Ammon's horn (tissue), 1 donor: ENCODE results near the gene DNAH9.

Experiments used
- DNase-seq: peaks from one replicate; pipeline ENCODE4 v3.0.0-alpha.2; 2016; ENCODE audit warnings: low spot score

Gene DNAH9

GRCh38 chr17:11651089-11651488 lies 52.8 kb downstream of the DNAH9 start:
- DNase-seq = no peak

- DNase-seq = no peak
Observed at GRCh38 chr17:11668618-11669017, 70.3 kb downstream of the DNAH9 start.

DNA sequence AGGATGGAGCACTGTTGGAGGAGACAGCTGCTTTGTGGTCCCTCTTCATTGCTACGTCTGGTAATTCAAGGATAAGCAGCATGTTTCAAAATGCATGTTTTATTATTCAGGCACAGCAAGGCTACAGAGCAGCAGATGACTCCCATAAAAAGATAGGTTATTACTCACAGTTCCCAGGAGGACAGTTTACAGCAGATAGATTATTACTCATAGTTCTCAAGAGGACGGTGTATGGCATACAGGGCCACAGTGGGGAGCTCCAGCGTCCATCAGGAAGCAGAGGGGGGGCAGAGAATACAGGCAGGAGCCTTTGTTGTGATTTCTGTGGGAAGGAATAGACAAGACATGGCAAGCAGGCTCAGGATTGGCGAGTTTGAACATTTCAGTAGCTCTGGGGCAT lies 72.9 kb downstream of the DNAH9 start:
- DNase-seq = peak; percentile 36

DNA sequence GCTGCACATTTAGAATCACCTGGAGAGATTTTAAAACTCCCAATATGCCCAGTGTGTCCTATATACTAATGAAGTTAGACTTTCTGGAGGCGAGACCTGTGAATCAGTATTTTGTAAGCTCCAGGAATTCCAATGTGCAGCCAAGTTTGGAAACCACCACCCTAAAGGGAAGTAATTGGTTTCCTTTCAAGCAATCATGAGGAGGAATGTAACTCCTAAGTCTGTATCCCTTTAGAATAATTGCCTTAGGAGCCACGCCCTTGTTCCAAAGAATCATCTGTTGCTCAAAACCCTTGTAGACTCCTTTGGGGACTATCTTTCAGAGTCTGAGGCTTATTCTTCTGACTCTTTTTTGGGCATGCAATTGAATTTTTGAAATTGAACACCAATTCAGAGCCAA lies 84.4 kb downstream of the DNAH9 start:
- DNase-seq = no peak

- DNase-seq = no peak
Observed at GRCh38 chr17:11690681-11691080, 92.4 kb downstream of the DNAH9 start.

DNA sequence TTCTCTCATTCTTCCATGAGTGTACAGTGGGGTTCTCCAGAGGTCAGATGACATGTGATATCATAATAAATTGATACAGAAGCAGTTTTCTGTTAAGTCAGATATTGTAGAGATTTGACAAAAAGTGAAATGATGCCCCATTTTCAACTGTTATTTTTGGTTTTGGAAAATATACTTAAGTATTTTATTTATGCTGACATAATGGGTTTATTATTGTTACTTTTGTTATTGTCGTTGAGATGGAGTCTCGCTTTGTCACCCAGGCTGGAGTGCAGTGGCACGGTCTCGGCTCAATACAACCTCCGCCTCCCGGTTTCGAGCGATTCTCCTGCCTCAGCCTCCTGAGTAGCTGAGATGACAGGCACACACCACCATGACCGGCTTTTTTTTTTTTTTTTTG lies 94.4 kb downstream of the DNAH9 start:
- no peak for DNase-seq

GRCh38 chr17:11693284-11693683 lies 95.0 kb downstream of the DNAH9 start:
- no peak for DNase-seq

DNA sequence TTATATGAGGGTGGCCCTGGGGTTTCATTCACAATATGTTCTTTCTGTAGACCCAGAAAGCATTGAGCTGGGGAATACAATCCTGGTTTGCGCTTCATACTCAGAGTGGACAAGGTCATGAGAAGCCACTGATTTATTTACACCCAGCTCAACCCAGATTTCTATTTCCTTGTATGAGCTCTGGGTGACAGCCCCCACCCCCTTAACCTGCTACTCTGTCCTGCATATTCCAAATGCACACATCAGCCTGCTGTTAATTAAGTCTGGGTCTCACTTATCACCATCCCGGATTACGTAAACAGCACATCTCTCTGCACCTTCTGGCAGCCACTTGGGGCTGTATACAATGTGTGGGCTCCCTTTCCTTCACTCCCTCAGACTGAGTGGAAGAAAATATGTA lies 102.4 kb downstream of the DNAH9 start:
- no peak for DNase-seq

DNA sequence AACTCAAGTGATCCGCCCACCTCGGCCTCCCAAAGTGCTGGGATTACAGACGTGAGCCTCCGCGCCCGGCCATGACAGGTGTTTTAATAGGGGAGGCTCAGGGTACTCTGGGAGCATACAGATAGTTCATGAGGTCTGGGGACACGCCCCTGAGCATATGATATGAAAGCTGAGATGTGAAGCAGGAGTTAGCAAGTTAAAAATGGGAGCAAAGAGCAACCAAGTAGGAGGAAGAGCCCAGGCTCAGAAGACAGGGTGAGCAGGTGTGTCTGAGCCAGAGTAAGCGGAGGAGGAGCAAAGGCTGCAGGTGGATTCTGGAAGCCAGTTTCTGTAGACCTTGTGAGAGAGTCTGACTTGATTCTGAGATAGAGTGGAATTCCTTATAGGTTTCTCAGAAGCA lies 103.6 kb downstream of the DNAH9 start:
- no peak for DNase-seq

GRCh38 chr17:11704041-11704440 lies 105.8 kb downstream of the DNAH9 start:
- DNase-seq = no peak

GRCh38 chr17:11705111-11705510 lies 106.8 kb downstream of the DNAH9 start:
- no peak for DNase-seq

DNA sequence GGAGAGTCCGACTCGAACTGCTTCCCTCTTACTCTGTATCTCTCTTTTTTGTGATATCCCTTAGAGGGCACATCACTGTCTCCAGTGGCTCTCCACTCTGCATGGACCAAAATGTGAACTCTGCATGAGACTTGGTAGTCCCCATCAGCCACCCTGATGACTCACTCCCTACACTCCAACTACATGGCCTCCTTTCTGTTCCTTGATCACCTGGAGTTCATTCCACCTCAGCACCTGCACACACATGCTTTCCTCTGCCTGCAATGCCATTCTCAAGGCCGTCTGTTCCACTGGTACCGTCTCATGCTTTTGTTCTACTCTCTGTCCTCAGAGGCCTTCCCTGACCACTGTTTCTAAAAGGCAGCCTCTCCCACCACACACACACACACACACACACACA lies 109.3 kb downstream of the DNAH9 start:
- DNase-seq = no peak

DNA sequence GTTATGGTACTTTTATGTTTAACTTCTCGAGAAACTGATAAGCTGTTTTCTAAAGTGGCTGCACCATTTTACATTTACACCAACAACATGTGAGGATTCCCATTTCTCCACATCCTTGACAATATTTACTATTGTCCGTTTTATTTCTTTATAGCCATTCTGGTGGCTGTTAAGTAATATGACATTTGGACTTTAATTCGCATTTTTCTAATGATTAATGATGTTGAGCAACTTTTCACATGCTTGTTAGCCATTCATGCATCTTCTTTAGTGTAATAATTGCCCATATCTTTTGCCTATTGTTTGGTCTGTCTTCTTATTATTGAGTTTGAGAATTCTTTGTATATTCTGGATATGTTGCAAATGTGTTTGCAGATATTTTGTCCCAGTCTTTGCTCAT lies 114.2 kb downstream of the DNAH9 start:
- no peak for DNase-seq

- DNase-seq = no peak
Observed at GRCh38 chr17:11719203-11719602, 120.9 kb downstream of the DNAH9 start.

DNA sequence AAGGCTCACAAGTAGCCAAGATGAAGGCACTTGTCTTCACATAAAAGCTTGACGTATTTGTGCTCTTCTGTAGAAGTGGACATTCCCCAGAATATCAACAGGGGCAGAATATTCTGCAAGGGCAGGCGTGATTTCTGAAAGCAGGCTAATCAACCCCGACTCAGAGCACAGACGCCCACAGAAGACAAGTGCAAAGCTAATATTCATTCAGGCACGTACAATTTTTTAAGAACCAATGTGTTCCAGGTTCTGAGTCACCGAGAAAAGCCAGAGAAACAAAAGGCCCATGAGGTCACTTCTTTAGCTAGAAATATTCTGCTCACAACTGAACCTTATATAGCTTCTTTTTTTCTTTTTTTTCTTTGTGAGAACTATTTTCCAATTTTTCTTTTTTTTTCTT lies 121.6 kb downstream of the DNAH9 start:
- DNase-seq = no peak

DNA sequence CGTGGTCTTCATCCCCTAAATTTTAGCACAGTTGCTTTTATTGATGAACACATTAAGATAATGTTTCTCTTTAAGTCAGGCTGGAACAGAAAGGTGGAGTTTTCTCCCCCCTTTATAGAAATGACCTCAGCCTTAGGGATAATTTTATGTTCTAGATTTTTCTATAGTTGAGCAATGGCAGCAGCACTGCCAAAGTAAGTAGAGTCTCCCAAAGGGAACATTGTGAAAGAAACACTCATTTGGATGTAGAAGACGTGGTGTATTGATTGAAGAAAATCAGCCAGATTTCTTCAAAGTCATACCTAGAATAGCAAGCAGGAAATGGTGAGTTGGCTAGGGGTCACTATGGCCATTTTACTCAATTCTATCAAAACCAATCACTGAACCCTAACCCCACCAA lies 122.5 kb downstream of the DNAH9 start:
- no peak for DNase-seq

DNA sequence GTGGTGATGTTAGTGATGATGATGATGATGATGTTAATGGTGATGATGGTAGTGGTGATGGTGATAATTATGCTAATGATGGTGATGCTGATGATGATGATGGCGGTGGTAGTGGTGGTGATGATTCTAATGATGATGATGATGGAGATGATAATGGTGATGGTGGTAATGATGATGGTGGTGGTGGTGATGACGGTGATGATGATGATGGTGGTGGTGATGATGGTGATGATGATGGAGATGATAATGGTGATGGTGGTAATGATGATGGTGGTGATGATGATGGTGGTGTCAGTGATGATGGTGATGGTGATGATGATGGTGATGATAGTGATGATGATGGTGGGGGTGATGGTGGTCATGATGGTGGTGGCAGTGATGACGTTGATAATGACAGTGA lies 132.5 kb downstream of the DNAH9 start:
- no peak for DNase-seq

- peak; percentile 48 for DNase-seq
Observed at GRCh38 chr17:11736613-11737312, 138.5 kb downstream of the DNAH9 start.

GRCh38 chr17:11737313-11737679 lies 139.0 kb downstream of the DNAH9 start:
- DNase-seq = no peak

- no peak for DNase-seq
Observed at GRCh38 chr17:11738151-11738550, 139.9 kb downstream of the DNAH9 start.

- no peak for DNase-seq
Observed at GRCh38 chr17:11739351-11739750, 141.1 kb downstream of the DNAH9 start.

DNA sequence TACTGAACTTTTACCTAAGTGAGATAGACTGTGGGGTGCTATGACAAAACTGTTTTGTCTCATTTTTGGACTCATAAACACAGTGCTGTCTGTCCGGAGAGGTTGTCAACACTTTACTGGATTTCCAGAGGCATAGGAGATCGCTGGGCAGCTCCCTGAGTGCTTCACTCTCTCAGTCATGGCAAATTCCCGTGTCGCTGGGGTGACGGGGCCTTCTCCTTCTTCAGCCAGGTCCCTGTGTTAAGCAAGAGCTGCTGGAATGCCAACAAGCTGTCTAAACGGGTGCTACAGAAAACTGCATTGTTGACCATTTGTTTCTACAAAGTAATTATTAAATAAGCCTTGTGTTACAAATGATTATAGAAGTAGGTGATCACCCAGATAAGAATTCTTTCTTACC lies 141.6 kb downstream of the DNAH9 start:
- DNase-seq = no peak

GRCh38 chr17:11742886-11743285 lies 144.6 kb downstream of the DNAH9 start:
- peak; percentile 64 for DNase-seq

- DNase-seq = no peak
Observed at GRCh38 chr17:11744696-11745095, 146.4 kb downstream of the DNAH9 start.

GRCh38 chr17:11747441-11747840 lies 149.2 kb downstream of the DNAH9 start:
- DNase-seq = no peak
